Measurements from ENCODE around the gene PCDHA6.
"Not testable (repeated sequence)": the region's sequence is repeated elsewhere in the genome, so short reads cannot be mapped to it uniquely, and the experiment has no call there.

Gene PCDHA6

DNA sequence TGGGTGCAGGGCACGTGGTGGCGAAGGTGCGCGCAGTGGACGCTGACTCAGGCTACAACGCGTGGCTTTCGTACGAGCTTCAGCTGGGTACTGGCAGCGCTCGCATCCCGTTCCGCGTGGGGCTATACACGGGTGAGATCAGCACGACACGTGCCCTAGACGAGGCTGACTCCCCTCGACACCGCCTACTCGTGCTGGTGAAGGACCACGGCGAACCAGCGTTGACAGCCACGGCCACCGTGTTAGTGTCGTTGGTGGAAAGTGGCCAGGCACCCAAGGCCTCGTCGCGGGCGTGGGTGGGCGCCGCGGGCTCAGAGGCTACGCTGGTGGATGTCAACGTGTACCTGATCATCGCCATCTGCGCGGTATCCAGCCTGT lies 31.1 kb upstream of the PCDHA6 start:
- peaks cover 11 to 19% of the 10 kb centered on the region in 2 donors for H3K9me3 ChIP-seq (ENCODE audit: control insufficient read depth in 2 of 2, low read length in 2 of 2)
- no peak overlapping the region for H3K9ac ChIP-seq (ENCODE audit: low read length in 2 of 2)
- no peak overlapping the region for H3K4me3 ChIP-seq (ENCODE audit: low read length in 2 of 2)
- H3K27me3 ChIP-seq (ENCODE audit: control insufficient read depth in 1 of 2, insufficient read depth in 2 of 2, low read length in 2 of 2): peaks cover 3 to 26% of the 10 kb centered on the region in 2 donors
- no peaks in the 10 kb centered on the region for H3K4me1 ChIP-seq (ENCODE audit: control insufficient read depth, insufficient read depth, low read length)
- no peak overlapping the region for H3K27ac ChIP-seq (ENCODE audit: low read length)
- H3K36me3 ChIP-seq (ENCODE audit: control insufficient read depth in 2 of 2, insufficient read depth in 2 of 2, low read length in 2 of 2): no peaks in the 10 kb centered on the region

GRCh38 chr5:140800816-140801493 lies 26.8 kb upstream of the PCDHA6 start, which contains the start of gene PCDHA3:
Gene PCDHA3, plus strand, starts transcription at chr5:140801057.
- Histone ChIP-seq H3K9ac (ENCODE audit: low read length in 2 of 2) (no peak within 1 kb of the TSS), H3K27ac (ENCODE audit: low read length) (no peak within 1 kb of the TSS), H3K4me1 (ENCODE audit: control insufficient read depth, insufficient read depth, low read length) (no peaks in the 10 kb centered on the region), H3K9me3 (ENCODE audit: control insufficient read depth in 2 of 2, low read length in 2 of 2) (peaks cover 5 to 18% of the 10 kb centered on the region in 2 donors), H3K27me3 (ENCODE audit: control insufficient read depth in 1 of 2, insufficient read depth in 2 of 2, low read length in 2 of 2) (peaks cover 6 to 21% of the 10 kb centered on the region in 2 donors), H3K36me3 (ENCODE audit: control insufficient read depth in 2 of 2, insufficient read depth in 2 of 2, low read length in 2 of 2) (no peaks in the 10 kb centered on the region), H3K4me3 (ENCODE audit: low read length in 2 of 2) (peak within 1 kb of the TSS; percentile 41 to 56)

DNA sequence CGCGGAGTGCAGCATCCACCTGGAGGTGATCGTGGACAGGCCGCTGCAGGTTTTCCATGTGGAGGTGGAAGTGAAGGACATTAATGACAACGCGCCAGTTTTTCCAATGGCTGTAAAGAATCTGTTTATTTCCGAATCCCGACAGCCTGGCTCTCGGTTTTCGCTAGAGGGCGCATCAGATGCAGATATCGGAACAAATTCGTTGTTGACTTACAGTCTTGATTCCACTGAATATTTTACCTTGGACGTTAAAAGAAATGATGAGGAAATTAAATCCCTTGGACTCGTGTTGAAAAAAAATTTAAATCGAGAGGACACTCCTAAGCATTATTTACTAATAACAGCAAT lies 26.3 kb upstream of the PCDHA6 start:
- H3K36me3 ChIP-seq (ENCODE audit: control insufficient read depth in 2 of 2, insufficient read depth in 2 of 2, low read length in 2 of 2): no peaks in the 10 kb centered on the region
- H3K9me3 ChIP-seq (ENCODE audit: control insufficient read depth in 2 of 2, low read length in 2 of 2): peaks cover 5 to 16% of the 10 kb centered on the region in 2 donors
- peaks cover 6 to 21% of the 10 kb centered on the region in 2 donors for H3K27me3 ChIP-seq (ENCODE audit: control insufficient read depth in 1 of 2, insufficient read depth in 2 of 2, low read length in 2 of 2)
- no peak overlapping the region for H3K27ac ChIP-seq (ENCODE audit: low read length)
- no peaks in the 10 kb centered on the region for H3K4me1 ChIP-seq (ENCODE audit: control insufficient read depth, insufficient read depth, low read length)
- H3K9ac ChIP-seq (ENCODE audit: low read length in 2 of 2): no peak overlapping the region
- H3K4me3 ChIP-seq (ENCODE audit: low read length in 2 of 2): peak overlapping the region; percentile 41 to 56

DNA sequence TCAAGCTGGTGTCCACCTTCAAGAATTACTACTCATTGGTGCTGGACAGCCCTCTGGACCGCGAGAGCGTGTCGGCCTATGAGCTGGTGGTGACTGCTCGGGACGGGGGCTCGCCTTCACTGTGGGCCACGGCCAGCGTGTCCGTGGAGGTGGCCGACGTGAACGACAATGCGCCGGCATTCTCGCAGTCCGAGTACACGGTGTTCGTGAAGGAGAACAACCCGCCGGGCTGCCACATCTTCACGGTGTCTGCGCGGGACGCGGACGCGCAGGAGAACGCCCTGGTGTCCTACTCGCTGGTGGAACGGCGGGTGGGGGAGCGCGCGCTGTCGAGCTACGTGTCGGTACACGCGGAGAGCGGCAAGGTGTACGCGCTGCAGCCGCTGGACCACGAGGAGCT lies 25.4 kb upstream of the PCDHA6 start:
- H3K9ac ChIP-seq (ENCODE audit: low read length in 2 of 2); H3K4me1 ChIP-seq (ENCODE audit: control insufficient read depth, insufficient read depth, low read length): not testable (repeated sequence)

GRCh38 chr5:140802781-140803271 lies 24.9 kb upstream of the PCDHA6 start:
- Histone ChIP-seq H3K4me3 (ENCODE audit: low read length in 2 of 2) (no peak overlapping the region), H3K9ac (ENCODE audit: low read length in 2 of 2) (no peak overlapping the region), H3K36me3 (ENCODE audit: control insufficient read depth in 2 of 2, insufficient read depth in 2 of 2, low read length in 2 of 2) (no peaks in the 10 kb centered on the region)

More for the DNA sequence above, 25.4 kb upstream of the PCDHA6 start:
- Histone ChIP-seq H3K27me3 (ENCODE audit: control insufficient read depth in 1 of 2, insufficient read depth in 2 of 2, low read length in 2 of 2) (peaks cover 3 to 16% of the 10 kb centered on the region in 2 donors), H3K4me3 (ENCODE audit: low read length in 2 of 2) (peak overlapping the region in 1 of 2 donors; percentile 41), H3K9me3 (ENCODE audit: control insufficient read depth in 2 of 2, low read length in 2 of 2) (peaks cover 5 to 10% of the 10 kb centered on the region in 2 donors)
- H3K36me3 ChIP-seq (ENCODE audit: control insufficient read depth in 2 of 2, insufficient read depth in 2 of 2, low read length in 2 of 2); H3K27ac ChIP-seq (ENCODE audit: low read length): not testable (repeated sequence)

DNA sequence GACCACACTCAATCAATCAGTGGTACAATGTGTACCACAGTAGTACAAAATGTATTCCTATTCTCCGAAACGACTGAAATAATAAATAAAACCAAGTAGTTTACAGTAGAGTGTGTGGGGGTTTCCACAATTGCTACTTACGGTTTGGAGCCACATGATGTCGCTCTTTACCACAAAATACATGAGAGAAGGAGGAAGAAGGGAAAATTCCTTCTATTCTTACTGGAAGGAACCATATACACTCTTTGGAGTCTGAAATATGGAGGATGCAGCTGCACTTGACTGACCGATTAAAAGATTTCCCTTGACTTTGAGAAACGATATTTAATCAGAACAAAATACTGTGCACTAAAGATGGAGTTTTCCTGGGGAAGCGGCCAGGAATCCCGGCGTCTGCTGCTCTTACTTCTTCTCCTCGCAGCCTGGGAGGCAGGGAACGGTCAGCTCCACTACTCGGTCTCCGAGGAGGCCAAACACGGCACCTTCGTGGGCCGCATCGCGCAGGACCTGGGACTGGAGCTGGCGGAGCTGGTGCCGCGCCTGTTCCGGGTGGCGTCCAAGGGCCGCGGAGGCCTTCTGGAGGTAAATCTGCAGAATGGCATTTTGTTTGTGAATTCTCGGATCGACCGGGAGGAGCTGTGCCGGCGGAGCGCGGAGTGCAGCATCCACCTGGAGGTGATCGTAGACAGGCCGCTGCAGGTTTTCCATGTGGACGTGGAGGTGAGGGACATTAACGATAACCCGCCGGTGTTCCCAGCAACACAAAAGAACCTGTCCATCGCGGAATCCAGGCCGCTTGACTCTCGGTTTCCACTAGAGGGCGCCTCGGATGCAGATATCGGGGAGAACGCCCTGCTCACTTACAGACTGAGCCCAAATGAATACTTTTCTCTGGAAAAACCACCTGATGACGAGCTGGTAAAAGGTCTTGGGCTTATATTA lies 20.7 kb upstream of the PCDHA6 start, which contains the start of gene PCDHA4:
TSS of gene PCDHA4 (plus strand) at position 235 of the 942 bp plus-strand sequence.
- no peak within 1 kb of the TSS for H3K9ac ChIP-seq (ENCODE audit: low read length in 2 of 2)
- H3K9me3 ChIP-seq (ENCODE audit: control insufficient read depth in 2 of 2, low read length in 2 of 2): peaks cover 2 to 13% of the 10 kb centered on the region in 2 donors
- no peaks in the 10 kb centered on the region for H3K36me3 ChIP-seq (ENCODE audit: control insufficient read depth in 2 of 2, insufficient read depth in 2 of 2, low read length in 2 of 2)
- peak within 1 kb of the TSS; percentile 46 to 55 for H3K4me3 ChIP-seq (ENCODE audit: low read length in 2 of 2)
- H3K27ac ChIP-seq (ENCODE audit: low read length): no peak within 1 kb of the TSS
- no peaks in the 10 kb centered on the region for H3K4me1 ChIP-seq (ENCODE audit: control insufficient read depth, insufficient read depth, low read length)
- peaks cover 3 to 13% of the 10 kb centered on the region in 2 donors for H3K27me3 ChIP-seq (ENCODE audit: control insufficient read depth in 1 of 2, insufficient read depth in 2 of 2, low read length in 2 of 2)

More at GRCh38 chr5:140802781-140803271, 24.9 kb upstream of the PCDHA6 start:
- Histone ChIP-seq H3K27ac (ENCODE audit: low read length) (no peak overlapping the region), H3K9me3 (ENCODE audit: control insufficient read depth in 2 of 2, low read length in 2 of 2) (peaks cover 5 to 10% of the 10 kb centered on the region in 2 donors), H3K27me3 (ENCODE audit: control insufficient read depth in 1 of 2, insufficient read depth in 2 of 2, low read length in 2 of 2) (peaks cover 3 to 16% of the 10 kb centered on the region in 2 donors), H3K4me1 (ENCODE audit: control insufficient read depth, insufficient read depth, low read length) (no peaks in the 10 kb centered on the region)

- not testable (repeated sequence) for H3K9me3 ChIP-seq (ENCODE audit: control insufficient read depth in 2 of 2, low read length in 2 of 2); H3K9ac ChIP-seq (ENCODE audit: low read length in 2 of 2); H3K4me3 ChIP-seq (ENCODE audit: low read length in 2 of 2); H3K27ac ChIP-seq (ENCODE audit: low read length); H3K36me3 ChIP-seq (ENCODE audit: control insufficient read depth in 2 of 2, insufficient read depth in 2 of 2, low read length in 2 of 2); H3K4me1 ChIP-seq (ENCODE audit: control insufficient read depth, insufficient read depth, low read length); H3K27me3 ChIP-seq (ENCODE audit: control insufficient read depth in 1 of 2, insufficient read depth in 2 of 2, low read length in 2 of 2)
Measured at GRCh38 chr5:140808241-140808888, 19.4 kb upstream of the PCDHA6 start.

GRCh38 chr5:140808889-140809291 lies 18.9 kb upstream of the PCDHA6 start:
- Histone ChIP-seq H3K27ac (ENCODE audit: low read length) (no peak overlapping the region), H3K4me3 (ENCODE audit: low read length in 2 of 2) (no peak overlapping the region), H3K36me3 (ENCODE audit: control insufficient read depth in 2 of 2, insufficient read depth in 2 of 2, low read length in 2 of 2) (no peaks in the 10 kb centered on the region), H3K27me3 (ENCODE audit: control insufficient read depth in 1 of 2, insufficient read depth in 2 of 2, low read length in 2 of 2) (no peaks in the 10 kb centered on the region), H3K9me3 (ENCODE audit: control insufficient read depth in 2 of 2, low read length in 2 of 2) (peaks cover 2 to 7% of the 10 kb centered on the region in 2 donors), H3K4me1 (ENCODE audit: control insufficient read depth, insufficient read depth, low read length) (no peaks in the 10 kb centered on the region), H3K9ac (ENCODE audit: low read length in 2 of 2) (no peak overlapping the region)

DNA sequence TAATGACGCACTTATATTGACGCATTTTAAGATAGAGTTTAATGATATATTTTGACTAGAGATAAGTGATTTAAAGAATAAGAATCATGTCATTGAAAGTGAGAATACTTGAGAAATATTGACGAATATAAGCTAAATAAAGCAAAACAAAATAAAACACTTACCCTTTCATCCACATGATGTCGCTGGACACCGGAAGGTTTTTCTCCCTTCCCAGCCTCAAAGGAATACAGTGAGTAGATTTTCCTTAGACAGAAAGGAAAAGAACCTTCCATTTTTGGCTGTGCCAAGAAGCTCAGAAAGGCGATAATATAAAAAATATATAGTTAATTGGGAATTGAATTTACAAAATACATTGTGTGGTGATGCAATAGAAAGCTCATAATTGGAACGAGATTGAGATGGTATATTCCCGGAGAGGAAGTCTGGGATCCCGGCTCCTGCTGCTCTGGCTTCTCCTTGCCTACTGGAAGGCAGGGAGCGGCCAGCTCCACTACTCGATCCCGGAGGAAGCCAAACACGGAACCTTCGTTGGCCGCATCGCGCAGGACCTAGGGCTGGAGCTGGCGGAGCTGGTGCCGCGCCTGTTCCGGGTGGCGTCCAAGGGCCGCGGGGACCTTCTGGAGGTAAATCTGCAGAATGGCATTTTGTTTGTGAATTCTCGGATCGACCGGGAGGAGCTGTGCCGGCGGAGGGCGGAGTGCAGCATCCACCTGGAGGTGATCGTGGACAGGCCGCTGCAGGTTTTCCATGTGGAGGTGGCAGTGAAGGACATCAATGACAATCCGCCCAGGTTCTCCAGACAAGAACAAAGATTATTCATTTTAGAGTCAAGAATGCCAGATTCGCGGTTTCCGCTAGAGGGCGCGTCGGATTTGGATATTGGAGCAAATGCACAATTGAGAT lies 6.1 kb upstream of the PCDHA6 start, which contains the start of gene PCDHA5:
TSS of gene PCDHA5 (plus strand) at position 239 of the 906 bp plus-strand sequence.
- H3K4me3 ChIP-seq (ENCODE audit: low read length in 2 of 2): no peak within 1 kb of the TSS
- H3K27ac ChIP-seq (ENCODE audit: low read length): no peak within 1 kb of the TSS
- no peak within 1 kb of the TSS for H3K9ac ChIP-seq (ENCODE audit: low read length in 2 of 2)
- peaks cover 9 to 13% of the 10 kb centered on the region in 2 donors for H3K27me3 ChIP-seq (ENCODE audit: control insufficient read depth in 1 of 2, insufficient read depth in 2 of 2, low read length in 2 of 2)
- no peaks in the 10 kb centered on the region for H3K36me3 ChIP-seq (ENCODE audit: control insufficient read depth in 2 of 2, insufficient read depth in 2 of 2, low read length in 2 of 2)
- H3K4me1 ChIP-seq (ENCODE audit: control insufficient read depth, insufficient read depth, low read length): no peaks in the 10 kb centered on the region
- H3K9me3 ChIP-seq (ENCODE audit: control insufficient read depth in 2 of 2, low read length in 2 of 2): peaks cover 0 to 13% of the 10 kb centered on the region in 2 donors

All from stomach smooth muscle (tissue), 2 donors.